ENCODE measurements around the gene SIGLEC10. TPM values are rescaled to one million over a fixed set of nuclear protein-coding genes. Genes with fewer than 3 reads are reported as not detected.
A peak's percentile ranks its signal among the peaks of the same experiment; 100 is the strongest.

Gene SIGLEC10
- total RNA-seq, 1 donor from 2014 or later: 2.0 TPM

GRCh38 chr19:51365965-51366388 is 51.5 kb downstream of the SIGLEC10 start, which contains the start of gene ETFB:
Gene ETFB, minus strand, starts transcription at chr19:51366388. Its CDS starts 62 bp downstream, at chr19:51366326.
- no peak for ATAC-seq

- no peak for ATAC-seq
Measured at GRCh38 chr19:51365211-51365964, 52.1 kb downstream of the SIGLEC10 start.

- ATAC-seq: peak; percentile 7
Measured at GRCh38 chr19:51364200-51365106, 53.0 kb downstream of the SIGLEC10 start.

- no peak for ATAC-seq
Measured at GRCh38 chr19:51361239-51361638, 56.2 kb downstream of the SIGLEC10 start.

Other genes with a start within 250 kb of the SIGLEC10 start
- 0.40 TPM for gene CD33, start 192.6 kb downstream of the SIGLEC10 start, total RNA-seq
- gene SIGLECL1, start 166.6 kb downstream of the SIGLEC10 start, total RNA-seq: not detected
- gene IGLON5, start 106.0 kb downstream of the SIGLEC10 start, total RNA-seq: not detected
- gene VSIG10L, start 75.5 kb downstream of the SIGLEC10 start, total RNA-seq: 103 TPM
- gene ETFB, start 51.3 kb downstream of the SIGLEC10 start, total RNA-seq: 142 TPM
- 1.1 TPM for gene CLDND2, start 48.6 kb downstream of the SIGLEC10 start, total RNA-seq
- not detected for gene NKG7, start 45.0 kb downstream of the SIGLEC10 start, total RNA-seq
- gene LIM2, start 29.7 kb downstream of the SIGLEC10 start, total RNA-seq: not detected
- not detected for gene C19orf84, start 27.1 kb downstream of the SIGLEC10 start, total RNA-seq
- gene SIGLEC8, start 40.8 kb upstream of the SIGLEC10 start, total RNA-seq: not detected
- gene CEACAM18, start 60.9 kb upstream of the SIGLEC10 start, total RNA-seq: not detected
- not detected for gene SIGLEC12, start 84.2 kb upstream of the SIGLEC10 start, total RNA-seq
- 0.44 TPM for gene SIGLEC6, start 114.0 kb upstream of the SIGLEC10 start, total RNA-seq
- 5.8 TPM for gene ZNF175, start 153.6 kb upstream of the SIGLEC10 start, total RNA-seq
- not detected for gene SIGLEC5, start 212.8 kb upstream of the SIGLEC10 start, total RNA-seq
- gene SIGLEC14, start 229.2 kb upstream of the SIGLEC10 start, total RNA-seq: 0.80 TPM